ENCODE results near the gene PTPRM. TPM values are rescaled to one million over a fixed set of nuclear protein-coding genes. Genes with fewer than 3 reads are reported as not detected.

The PTPRM gene
- total RNA-seq, 4 donors from 2014 or later, result 21.4 to 41.8 (median 29.6) TPM

DNA sequence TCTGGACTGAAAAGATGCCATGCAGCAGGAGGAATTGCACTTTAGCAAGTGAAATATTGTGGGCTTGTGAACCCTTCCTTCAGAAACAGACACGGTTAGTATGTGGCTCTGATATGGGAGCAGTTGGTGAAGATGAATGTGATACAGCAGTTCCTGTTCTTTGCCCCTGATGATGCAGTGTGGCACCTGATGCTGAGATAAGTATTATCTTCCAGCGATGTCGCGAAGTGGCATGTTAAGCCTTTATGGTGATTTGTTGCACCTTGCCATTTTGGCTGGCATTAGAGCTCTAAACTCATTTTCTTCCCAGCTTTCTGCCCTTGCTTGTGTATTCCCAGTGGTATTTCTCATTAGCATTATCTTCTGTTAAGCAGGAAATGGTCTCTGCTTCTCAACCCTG lies 600.6 kb downstream of the PTPRM start:
- TF ChIP-seq, protein P1, sequence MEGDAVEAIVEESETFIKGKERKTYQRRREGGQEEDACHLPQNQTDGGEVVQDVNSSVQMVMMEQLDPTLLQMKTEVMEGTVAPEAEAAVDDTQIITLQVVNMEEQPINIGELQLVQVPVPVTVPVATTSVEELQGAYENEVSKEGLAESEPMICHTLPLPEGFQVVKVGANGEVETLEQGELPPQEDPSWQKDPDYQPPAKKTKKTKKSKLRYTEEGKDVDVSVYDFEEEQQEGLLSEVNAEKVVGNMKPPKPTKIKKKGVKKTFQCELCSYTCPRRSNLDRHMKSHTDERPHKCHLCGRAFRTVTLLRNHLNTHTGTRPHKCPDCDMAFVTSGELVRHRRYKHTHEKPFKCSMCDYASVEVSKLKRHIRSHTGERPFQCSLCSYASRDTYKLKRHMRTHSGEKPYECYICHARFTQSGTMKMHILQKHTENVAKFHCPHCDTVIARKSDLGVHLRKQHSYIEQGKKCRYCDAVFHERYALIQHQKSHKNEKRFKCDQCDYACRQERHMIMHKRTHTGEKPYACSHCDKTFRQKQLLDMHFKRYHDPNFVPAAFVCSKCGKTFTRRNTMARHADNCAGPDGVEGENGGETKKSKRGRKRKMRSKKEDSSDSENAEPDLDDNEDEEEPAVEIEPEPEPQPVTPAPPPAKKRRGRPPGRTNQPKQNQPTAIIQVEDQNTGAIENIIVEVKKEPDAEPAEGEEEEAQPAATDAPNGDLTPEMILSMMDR (IDR thresholded peaks at IDR 0.05), result no peak
- no peak for TF ChIP-seq POLR2A (IDR thresholded peaks at IDR 0.05)
- no peak for DNase-seq (ENCODE audit: low spot score in 2 of 2)
- intact Hi-C loops (cut with DNase I; ENCODE audit: low total_unique reads), result no loop called here
- H3K4me3 ChIP-seq (ENCODE audit: low read depth, poor library complexity, severe bottlenecking), result no peak overlapping the region
- WGBS, 2 donors, result 82 to 94% methylated on average over 4 of the region's 4 CpGs

DNA sequence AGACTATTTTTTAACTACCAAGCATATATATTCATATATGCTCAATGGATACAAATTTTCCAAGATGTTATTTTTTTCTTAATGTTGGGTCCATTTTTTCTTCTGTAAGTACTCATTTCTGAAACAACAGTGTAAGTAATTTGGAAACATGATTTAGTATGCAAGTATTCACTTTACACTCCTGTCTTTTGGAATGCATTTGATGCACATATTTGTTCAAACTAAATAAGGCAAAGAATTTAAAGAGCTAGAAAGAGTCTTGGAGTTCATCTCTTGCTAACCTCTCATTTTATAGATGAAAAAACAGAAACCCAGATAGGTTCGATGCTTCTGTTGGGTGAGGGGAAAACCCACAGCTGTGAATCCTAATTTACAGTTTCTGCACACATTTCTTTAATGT lies 602.6 kb downstream of the PTPRM start:
- TF ChIP-seq POLR2A (IDR thresholded peaks at IDR 0.05), result no peak
- TF ChIP-seq, protein P1 (IDR thresholded peaks at IDR 0.05), result no peak
- no peak overlapping the region for H3K4me3 ChIP-seq (ENCODE audit: low read depth, poor library complexity, severe bottlenecking)
- 58 to 63% methylated on average over 1 of the region's 1 CpG for WGBS, 2 donors
- no peak for DNase-seq (ENCODE audit: low spot score in 2 of 2)
- intact Hi-C loops (cut with DNase I; ENCODE audit: low total_unique reads), result no loop called here

DNA sequence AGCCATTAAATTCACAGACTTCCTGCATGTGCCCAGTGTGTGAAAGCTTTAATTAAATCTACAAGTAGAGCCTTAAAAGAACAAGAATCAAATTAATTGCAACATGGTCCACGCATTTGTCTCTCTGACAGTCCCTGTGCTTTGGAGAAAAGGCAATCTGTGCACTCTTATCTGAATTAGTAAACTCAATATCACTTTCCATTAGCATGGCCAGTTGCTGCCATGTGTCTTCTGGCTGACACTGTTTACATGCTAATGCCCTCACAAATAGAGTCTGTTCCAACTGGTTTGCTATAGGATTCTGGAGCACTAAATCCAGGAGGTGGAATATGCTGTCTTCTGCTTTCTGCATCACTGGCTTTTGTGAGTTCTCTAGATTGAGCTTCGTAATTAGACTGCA lies 607.7 kb downstream of the PTPRM start:
- no peak for TF ChIP-seq POLR2A (IDR thresholded peaks at IDR 0.05)
- TF ChIP-seq, protein P1 (IDR thresholded peaks at IDR 0.05), result no peak
- intact Hi-C loops (cut with DNase I; ENCODE audit: low total_unique reads), result no loop called here
- no peak for DNase-seq (ENCODE audit: low spot score in 2 of 2)
- 91 to 93% methylated on average over 2 of the region's 2 CpGs for WGBS, 2 donors
- no peak overlapping the region for H3K4me3 ChIP-seq (ENCODE audit: low read depth, poor library complexity, severe bottlenecking)

DNA sequence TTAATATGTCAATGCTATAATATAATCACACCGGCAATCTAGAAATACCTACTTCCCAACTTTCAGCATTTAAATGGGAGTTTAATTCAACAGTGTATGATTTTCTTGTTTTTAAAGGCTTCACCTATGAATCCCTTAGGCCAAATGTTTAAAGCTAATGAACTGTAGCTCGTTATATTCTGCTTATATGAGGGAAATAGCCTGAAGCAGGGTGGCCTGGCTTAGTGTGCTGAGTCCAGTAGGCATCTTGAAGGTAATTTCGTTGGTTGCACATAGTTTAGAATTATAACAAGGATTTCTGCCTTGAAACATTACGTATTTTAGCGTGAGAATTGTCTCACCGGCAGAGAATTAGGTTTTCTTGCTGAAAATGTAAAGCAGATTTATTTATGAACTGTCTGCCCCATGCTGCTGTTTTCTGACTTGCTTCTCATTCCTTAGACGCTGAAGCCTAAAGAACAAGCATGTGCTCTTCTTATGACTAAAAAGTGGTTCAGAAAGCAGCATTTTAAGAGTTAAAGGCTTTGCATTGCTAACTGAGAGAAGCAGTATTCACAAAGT lies 608.5 kb downstream of the PTPRM start:
- no peak for DNase-seq (ENCODE audit: low spot score in 2 of 2)
- H3K4me3 ChIP-seq (ENCODE audit: low read depth, poor library complexity, severe bottlenecking), result no peak overlapping the region
- intact Hi-C loops (cut with DNase I; ENCODE audit: low total_unique reads), result no loop called here
- TF ChIP-seq POLR2A (IDR thresholded peaks at IDR 0.05), result no peak
- TF ChIP-seq, protein P1 (IDR thresholded peaks at IDR 0.05), result no peak
- WGBS, 2 donors, result 69 to 75% methylated on average over 7 of the region's 7 CpGs

DNA sequence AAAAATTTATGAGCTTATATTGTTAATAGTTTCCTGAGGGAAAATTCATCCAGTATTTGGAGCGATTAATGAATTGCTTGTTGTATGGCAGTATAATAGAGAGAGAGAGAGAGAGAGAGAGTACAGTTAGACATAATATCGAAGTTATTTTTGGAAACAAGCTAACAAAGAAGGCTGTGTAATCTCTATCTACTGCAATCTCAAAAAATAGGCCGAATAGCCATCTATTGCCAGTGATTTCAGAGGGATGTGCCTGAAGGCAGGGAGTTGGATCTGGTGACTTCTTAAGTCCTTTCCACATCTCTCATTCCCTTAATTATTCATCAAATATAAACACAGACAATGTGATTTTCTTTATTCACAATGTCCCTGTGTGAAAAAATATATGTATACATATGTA lies 609.0 kb downstream of the PTPRM start:
- intact Hi-C loops (cut with DNase I; ENCODE audit: low total_unique reads), result no loop called here
- WGBS, 2 donors, result 41 to 44% methylated on average over 3 of the region's 3 CpGs
- no peak for TF ChIP-seq POLR2A (IDR thresholded peaks at IDR 0.05)
- TF ChIP-seq, protein P1 (IDR thresholded peaks at IDR 0.05), result no peak

DNA sequence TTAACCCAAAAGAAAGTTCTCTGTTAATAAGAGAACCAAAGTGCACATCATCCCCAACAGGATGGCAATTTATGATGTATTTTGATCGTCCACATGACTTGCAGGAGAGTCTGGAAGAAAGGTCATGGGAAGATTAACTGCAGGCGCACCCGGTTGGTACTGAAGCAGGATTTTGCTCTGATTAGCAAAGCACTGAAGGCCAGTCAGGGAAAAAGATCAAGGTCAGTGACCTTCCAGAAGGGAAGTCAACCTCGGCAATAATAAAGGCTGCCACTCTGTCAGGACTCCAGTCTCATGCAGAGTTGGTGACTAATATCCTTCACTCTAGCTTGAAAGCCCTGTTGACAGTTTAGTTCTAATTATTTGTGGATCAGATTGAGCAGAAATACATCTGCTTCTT lies 609.4 kb downstream of the PTPRM start:
- no peak overlapping the region for H3K4me3 ChIP-seq (ENCODE audit: low read depth, poor library complexity, severe bottlenecking)
- WGBS, 2 donors, result 51 to 59% methylated on average over 4 of the region's 4 CpGs
- no peak for TF ChIP-seq POLR2A (IDR thresholded peaks at IDR 0.05)
- TF ChIP-seq, protein P1 (IDR thresholded peaks at IDR 0.05), result no peak
- no peak for DNase-seq (ENCODE audit: low spot score in 2 of 2)
- intact Hi-C loops (cut with DNase I; ENCODE audit: low total_unique reads), result no loop called here

More for the DNA sequence above, 609.0 kb downstream of the PTPRM start:
- no peak for DNase-seq (ENCODE audit: low spot score in 2 of 2)
- no peak overlapping the region for H3K4me3 ChIP-seq (ENCODE audit: low read depth, poor library complexity, severe bottlenecking)

Measured in lower leg skin (tissue), 4 donors.